ENCODE measurements around the gene ATL3.

ATL3 gene

GRCh38 chr11:63590024-63590788 lies 81.0 kb downstream of the ATL3 start:
- no peaks in the 10 kb centered on the region for H3K9me2 ChIP-seq (ENCODE audit: low read depth, low read length)
- H3K79me2 ChIP-seq (ENCODE audit: insufficient read depth, low read length), result no peaks in the 10 kb centered on the region
- H4K20me1 ChIP-seq (ENCODE audit: insufficient read depth, low read length), result no peaks in the 10 kb centered on the region
- H3K4me2 ChIP-seq (ENCODE audit: low read length), result no peak overlapping the region
- no peaks in the 10 kb centered on the region for H3K9me3 ChIP-seq (ENCODE audit: low read length)
- H3K27me3 ChIP-seq (ENCODE audit: insufficient read depth, low read length), result no peaks in the 10 kb centered on the region
- H2AFZ ChIP-seq (ENCODE audit: low read length), result no peak overlapping the region
- H3K4me3 ChIP-seq (ENCODE audit: low read depth, low read length, poor library complexity, severe bottlenecking), result no peak overlapping the region
- no peaks in the 10 kb centered on the region for H3K4me1 ChIP-seq (ENCODE audit: insufficient read depth, low read length, severe bottlenecking)
- H3F3A ChIP-seq (ENCODE audit: insufficient read depth, low read length), result no peaks in the 10 kb centered on the region
- no peak overlapping the region for H3K27ac ChIP-seq (ENCODE audit: low read depth, low read length, poor library complexity, severe bottlenecking)
- no peak for TF ChIP-seq EZH2 (IDR thresholded peaks at IDR 0.05; ENCODE audit: borderline replicate concordance, low read length)
- TF ChIP-seq CTCF (IDR thresholded peaks at IDR 0.05; ENCODE audit: low read length), result no peak
- no peaks in the 10 kb centered on the region for H3K36me3 ChIP-seq (ENCODE audit: insufficient read depth, low read length)
- H3K9ac ChIP-seq (ENCODE audit: low read length), result no peak overlapping the region

GRCh38 chr11:63589000-63589399 lies 82.2 kb downstream of the ATL3 start:
- H3K9me3 ChIP-seq (ENCODE audit: low read length), result no peaks in the 10 kb centered on the region
- H3F3A ChIP-seq (ENCODE audit: insufficient read depth, low read length), result no peaks in the 10 kb centered on the region
- H3K9me2 ChIP-seq (ENCODE audit: low read depth, low read length), result no peaks in the 10 kb centered on the region
- no peak overlapping the region for H3K27ac ChIP-seq (ENCODE audit: low read depth, low read length, poor library complexity, severe bottlenecking)
- H3K27me3 ChIP-seq (ENCODE audit: insufficient read depth, low read length), result no peaks in the 10 kb centered on the region
- H3K79me2 ChIP-seq (ENCODE audit: insufficient read depth, low read length), result no peaks in the 10 kb centered on the region
- H4K20me1 ChIP-seq (ENCODE audit: insufficient read depth, low read length), result no peaks in the 10 kb centered on the region
- no peak overlapping the region for H2AFZ ChIP-seq (ENCODE audit: low read length)
- no peak overlapping the region for H3K9ac ChIP-seq (ENCODE audit: low read length)
- TF ChIP-seq EZH2 (IDR thresholded peaks at IDR 0.05; ENCODE audit: borderline replicate concordance, low read length) (no peak), CTCF (IDR thresholded peaks at IDR 0.05; ENCODE audit: low read length) (no peak)
- H3K4me1 ChIP-seq (ENCODE audit: insufficient read depth, low read length, severe bottlenecking), result no peaks in the 10 kb centered on the region
- no peak overlapping the region for H3K4me2 ChIP-seq (ENCODE audit: low read length)
- no peaks in the 10 kb centered on the region for H3K36me3 ChIP-seq (ENCODE audit: insufficient read depth, low read length)
- no peak overlapping the region for H3K4me3 ChIP-seq (ENCODE audit: low read depth, low read length, poor library complexity, severe bottlenecking)

DNA sequence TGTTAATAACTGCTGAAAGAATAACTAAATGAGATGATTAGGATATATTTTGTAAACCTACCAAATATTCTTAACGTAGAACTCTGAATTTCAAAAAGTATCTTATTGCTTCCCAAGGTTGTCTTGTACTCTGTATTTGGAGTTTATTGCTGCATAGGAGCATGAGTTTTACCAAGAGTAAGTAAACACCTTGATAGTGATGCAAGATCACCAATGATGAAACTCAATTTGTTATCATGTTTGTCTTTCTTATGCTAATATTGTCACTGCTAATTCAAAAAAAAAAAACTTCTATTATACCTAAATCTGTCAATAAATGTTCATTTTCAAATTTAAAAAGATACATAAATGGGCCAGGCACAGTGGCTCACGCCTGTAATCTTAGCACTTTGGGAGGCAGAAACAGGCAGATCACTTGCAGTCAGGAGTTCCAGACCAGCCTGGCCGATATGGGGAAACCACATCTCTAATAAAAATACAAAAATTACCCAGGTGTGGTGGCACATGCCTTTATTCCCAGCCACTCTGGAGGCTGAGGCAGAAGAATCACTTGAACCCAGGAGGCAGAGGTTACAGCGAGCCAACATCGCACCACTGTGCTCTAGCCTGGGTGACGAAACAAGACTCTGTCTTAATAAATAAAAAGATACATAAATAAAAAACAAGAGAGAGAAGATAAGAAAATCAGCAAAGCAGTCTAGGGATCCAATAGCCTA lies 84.6 kb downstream of the ATL3 start:
- no peaks in the 10 kb centered on the region for H4K20me1 ChIP-seq (ENCODE audit: insufficient read depth, low read length)
- H3K79me2 ChIP-seq (ENCODE audit: insufficient read depth, low read length), result no peaks in the 10 kb centered on the region
- no peaks in the 10 kb centered on the region for H3K9me2 ChIP-seq (ENCODE audit: low read depth, low read length)
- H3K36me3 ChIP-seq (ENCODE audit: insufficient read depth, low read length), result no peaks in the 10 kb centered on the region; the same call in 1 of the 2 replicates
- H3K27me3 ChIP-seq (ENCODE audit: insufficient read depth, low read length), result no peaks in the 10 kb centered on the region; the same call in 1 of the 2 replicates
- no peak overlapping the region for H3K9ac ChIP-seq (ENCODE audit: low read length)
- no peaks in the 10 kb centered on the region for H3K4me1 ChIP-seq (ENCODE audit: insufficient read depth, low read length, severe bottlenecking)
- no peak overlapping the region for H2AFZ ChIP-seq (ENCODE audit: low read length)
- no peak for TF ChIP-seq CTCF (IDR thresholded peaks at IDR 0.05; ENCODE audit: low read length)
- TF ChIP-seq EZH2 (IDR thresholded peaks at IDR 0.05; ENCODE audit: borderline replicate concordance, low read length), result no peak
- no peak overlapping the region for H3K4me2 ChIP-seq (ENCODE audit: low read length)
- no peaks in the 10 kb centered on the region for H3F3A ChIP-seq (ENCODE audit: insufficient read depth, low read length)
- H3K9me3 ChIP-seq (ENCODE audit: low read length), result peaks cover 3% of the 10 kb centered on the region; the same call in 1 of the 2 replicates
- H3K4me3 ChIP-seq (ENCODE audit: low read depth, low read length, poor library complexity, severe bottlenecking), result no peak overlapping the region
- H3K27ac ChIP-seq (ENCODE audit: low read depth, low read length, poor library complexity, severe bottlenecking), result no peak overlapping the region

Data from OCI-LY1 (cell line).